ENCODE results near the gene SLC12A7.

DNA sequence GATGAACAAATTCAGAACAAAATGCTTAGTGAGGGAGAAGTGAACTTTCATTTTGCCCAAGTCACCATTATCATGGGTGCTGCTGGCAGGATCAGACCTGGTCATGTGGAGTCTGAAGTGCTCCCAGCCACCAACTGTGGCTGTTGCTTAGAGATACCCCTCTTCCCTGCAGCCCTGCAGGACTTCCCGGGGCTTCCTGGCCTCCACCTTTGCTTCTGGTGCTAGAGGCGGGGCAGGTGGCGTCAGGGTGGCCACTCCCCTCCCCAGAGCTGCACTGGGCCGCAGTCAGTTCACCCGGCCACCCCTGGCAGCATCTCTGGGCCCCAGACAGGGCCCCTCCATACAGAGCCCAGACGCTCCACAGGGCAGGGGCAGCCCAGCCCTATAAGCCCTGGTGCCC is 30.0 kb upstream of the SLC12A7 start:
- no peak for TF ChIP-seq EZH2 (IDR thresholded peaks at IDR 0.05; ENCODE audit: low read length, missing control alignments)
- TF ChIP-seq, protein P1, sequence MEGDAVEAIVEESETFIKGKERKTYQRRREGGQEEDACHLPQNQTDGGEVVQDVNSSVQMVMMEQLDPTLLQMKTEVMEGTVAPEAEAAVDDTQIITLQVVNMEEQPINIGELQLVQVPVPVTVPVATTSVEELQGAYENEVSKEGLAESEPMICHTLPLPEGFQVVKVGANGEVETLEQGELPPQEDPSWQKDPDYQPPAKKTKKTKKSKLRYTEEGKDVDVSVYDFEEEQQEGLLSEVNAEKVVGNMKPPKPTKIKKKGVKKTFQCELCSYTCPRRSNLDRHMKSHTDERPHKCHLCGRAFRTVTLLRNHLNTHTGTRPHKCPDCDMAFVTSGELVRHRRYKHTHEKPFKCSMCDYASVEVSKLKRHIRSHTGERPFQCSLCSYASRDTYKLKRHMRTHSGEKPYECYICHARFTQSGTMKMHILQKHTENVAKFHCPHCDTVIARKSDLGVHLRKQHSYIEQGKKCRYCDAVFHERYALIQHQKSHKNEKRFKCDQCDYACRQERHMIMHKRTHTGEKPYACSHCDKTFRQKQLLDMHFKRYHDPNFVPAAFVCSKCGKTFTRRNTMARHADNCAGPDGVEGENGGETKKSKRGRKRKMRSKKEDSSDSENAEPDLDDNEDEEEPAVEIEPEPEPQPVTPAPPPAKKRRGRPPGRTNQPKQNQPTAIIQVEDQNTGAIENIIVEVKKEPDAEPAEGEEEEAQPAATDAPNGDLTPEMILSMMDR (conservative IDR thresholded peaks at IDR 0.05 in 1 of 2, IDR thresholded peaks at IDR 0.05 in 1 of 2; ENCODE audit: low read depth in 1 of 2, low read length in 2 of 2) = no peak
